ENCODE measurements around the gene PLD5. TPM values are rescaled to one million over a fixed set of nuclear protein-coding genes. Genes with fewer than 3 reads are reported as not detected.
A peak's percentile ranks its signal among the peaks of the same experiment; 100 is the strongest.
"Not testable (repeated sequence)": the region's sequence is repeated elsewhere in the genome, so short reads cannot be mapped to it uniquely, and the experiment has no call there.

PLD5 gene
- polyA plus RNA-seq, 1 donor = 1.2 TPM

DNA sequence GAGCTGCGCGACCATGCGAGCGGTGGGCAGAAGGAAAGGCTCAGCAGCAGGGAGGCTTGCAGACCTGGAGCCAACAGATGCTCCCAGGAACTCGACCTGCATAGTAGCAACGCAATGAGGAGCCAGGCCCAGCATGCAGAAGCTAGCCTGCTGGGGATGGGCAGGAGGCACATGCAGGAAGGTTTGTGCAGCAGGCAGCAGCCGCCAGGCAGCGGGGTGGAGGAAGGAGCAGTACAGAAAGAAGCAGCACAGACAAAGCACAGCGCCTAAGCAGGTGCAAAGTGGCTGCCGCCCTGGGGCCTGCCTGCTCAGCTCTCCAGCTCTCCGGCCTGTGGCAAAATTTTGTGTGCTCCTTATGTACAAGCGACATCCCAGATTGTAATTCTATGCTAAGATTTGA, 312.1 kb downstream of the PLD5 start:
- no peak for DNase-seq (ENCODE audit: low read depth)

GRCh38 chr1:242211254-242212022, 313.1 kb downstream of the PLD5 start:
- DNase-seq (ENCODE audit: low read depth) = no peak

DNA sequence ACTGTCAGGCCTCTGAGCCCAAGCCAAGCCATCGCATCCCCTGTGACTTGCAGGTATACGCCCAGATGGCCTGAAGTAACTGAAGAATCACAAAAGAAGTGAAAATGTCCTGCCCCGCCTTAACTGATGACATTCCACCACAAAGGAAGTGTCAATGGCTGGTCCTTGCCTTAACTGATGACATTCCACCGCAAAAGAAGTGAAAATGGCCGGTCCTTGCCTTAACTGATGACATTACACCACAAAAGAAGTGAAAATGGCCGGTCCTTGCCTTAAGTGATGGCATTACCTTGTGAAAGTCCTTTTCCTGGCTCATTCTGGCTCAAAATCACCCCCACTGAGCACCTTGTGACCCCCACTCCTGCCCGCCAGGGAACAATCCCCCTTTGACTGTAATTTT, 314.2 kb downstream of the PLD5 start:
- not testable (repeated sequence) for DNase-seq (ENCODE audit: low read depth)

DNA sequence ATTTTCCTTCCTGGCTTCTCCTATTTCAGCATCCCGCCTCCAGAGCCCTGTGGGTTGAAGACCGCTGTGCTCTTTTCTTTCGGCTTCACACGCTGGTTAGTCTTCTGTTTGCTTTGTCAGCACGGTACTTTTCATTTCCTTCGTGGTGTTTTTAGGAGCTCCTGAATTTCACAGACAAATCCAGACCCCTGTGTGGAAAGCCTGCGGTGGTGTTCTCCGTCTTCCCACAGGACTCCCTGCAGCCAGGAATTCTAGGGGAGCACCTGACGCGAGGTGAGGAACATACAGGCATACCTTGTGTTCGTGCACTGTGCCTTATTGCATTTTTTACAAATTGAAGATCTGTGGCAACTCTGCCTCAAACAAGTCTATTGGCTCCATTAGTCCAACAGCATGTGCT, 315.4 kb downstream of the PLD5 start:
- DNase-seq (ENCODE audit: low read depth) = no peak

DNA sequence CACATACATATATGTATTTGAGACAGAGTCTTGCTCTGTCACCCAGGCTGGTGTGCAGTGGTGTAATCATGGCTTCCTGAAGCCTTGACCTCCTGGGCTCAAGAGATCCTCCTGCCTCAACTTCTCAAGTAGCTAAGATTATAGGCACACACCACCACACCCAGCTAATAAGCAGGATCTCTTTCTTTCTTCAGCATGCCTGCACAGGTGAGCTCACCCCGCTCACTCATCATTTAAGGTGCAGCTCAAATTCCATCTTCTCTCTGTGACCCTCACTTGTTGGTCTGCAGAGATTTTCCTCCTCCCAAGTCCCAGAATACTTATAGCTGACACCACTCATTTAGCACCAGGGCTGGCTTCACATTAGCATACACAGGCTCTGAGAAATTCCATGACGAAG, 316.5 kb downstream of the PLD5 start:
- DNase-seq (ENCODE audit: low read depth) = no peak

DNA sequence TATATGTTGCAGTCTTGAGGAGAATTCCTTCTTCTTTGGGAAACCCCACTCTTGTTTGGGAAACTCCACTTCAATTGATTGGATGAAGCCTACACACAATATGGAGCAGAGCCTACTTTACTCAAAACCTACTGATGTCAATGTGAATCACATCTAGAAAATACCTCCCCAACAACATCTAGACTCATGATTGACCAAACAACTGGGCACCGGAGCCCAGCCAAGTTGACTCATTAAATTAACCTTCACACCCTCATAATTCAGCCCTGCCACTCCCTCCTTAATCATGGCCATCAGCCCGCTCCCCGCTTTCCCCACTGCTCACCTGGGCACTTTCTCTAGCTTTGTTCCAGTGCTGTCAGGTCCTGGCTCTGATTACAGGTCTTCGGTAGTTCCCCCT, 317.5 kb downstream of the PLD5 start:
- no peak for DNase-seq (ENCODE audit: low read depth)

GRCh38 chr1:242205622-242206489, 318.6 kb downstream of the PLD5 start:
- DNase-seq (ENCODE audit: low read depth) = no peak

DNA sequence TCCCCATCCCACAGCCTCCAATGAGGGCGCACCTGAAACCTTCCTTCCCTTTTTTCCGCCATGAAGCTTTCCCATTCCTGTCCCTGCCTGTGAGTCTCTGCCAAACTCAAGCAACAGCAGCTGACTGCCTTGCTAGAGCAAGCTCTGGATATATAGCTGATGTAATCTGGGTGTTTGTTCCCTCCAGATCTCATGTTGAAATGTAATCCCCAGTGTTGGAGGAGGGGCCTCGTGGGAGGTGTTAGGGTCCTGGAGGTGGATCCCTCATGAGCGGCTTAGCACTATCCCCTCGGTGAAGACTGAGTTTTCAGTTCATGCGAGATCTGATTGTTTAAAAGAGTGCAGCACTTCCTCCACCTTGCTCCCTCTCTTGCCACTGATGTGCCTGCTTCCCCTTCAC, 321.2 kb downstream of the PLD5 start:
- no peak for DNase-seq (ENCODE audit: low read depth)

GRCh38 chr1:242201090-242201489, 323.4 kb downstream of the PLD5 start:
- DNase-seq (ENCODE audit: low read depth) = no peak

GRCh38 chr1:242199776-242200458, 324.6 kb downstream of the PLD5 start:
- DNase-seq (ENCODE audit: low read depth) = no peak

DNA sequence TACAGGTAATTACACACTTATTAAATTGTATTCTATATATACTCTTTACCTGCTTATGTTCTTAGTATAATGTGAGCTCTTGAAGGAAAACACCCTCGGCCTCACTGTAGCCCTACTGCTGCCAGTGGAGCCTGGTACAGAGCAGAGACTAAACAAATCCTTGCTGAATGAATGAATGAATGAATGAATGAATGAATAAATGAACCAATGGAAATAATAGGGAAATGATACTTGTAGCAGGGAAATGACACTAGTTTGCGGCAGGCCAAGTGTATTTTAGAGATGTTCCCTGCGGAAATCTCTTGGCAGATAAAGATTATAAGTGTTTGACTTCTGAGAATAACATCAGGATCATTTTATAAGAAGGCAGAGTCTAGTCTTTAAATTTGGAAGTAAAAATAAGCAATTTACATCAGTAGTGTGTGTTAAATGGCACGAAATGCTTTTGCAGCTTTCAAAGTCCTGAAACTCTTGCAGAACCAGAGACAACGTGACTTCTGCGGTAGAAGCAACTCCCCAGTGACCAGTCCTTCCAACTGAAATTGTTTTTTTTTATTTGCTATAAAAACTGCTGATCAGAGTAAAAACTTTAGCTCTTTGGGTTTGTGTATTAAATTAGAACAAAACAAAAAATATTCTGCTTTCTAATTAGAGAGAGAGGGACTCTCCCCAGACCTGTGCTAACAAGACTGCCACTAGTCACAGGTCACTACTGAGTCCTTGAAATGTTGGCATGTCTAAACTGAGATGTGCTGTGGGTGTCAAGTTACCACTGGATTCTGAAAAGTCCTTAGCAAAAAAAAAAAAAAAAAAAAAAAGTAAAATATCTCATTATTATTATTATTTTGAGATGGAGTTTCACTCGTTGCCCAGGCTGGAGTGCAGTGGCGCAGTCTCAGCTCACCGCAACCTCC, 326.3 kb downstream of the PLD5 start:
- DNase-seq (ENCODE audit: low read depth) = peak; percentile 8

GRCh38 chr1:242196914-242197313, 327.6 kb downstream of the PLD5 start:
- no peak for DNase-seq (ENCODE audit: low read depth)

- DNase-seq (ENCODE audit: low read depth) = no peak
These were observed 328.4 kb downstream of the PLD5 start for GRCh38 chr1:242196101-242196500.

DNA sequence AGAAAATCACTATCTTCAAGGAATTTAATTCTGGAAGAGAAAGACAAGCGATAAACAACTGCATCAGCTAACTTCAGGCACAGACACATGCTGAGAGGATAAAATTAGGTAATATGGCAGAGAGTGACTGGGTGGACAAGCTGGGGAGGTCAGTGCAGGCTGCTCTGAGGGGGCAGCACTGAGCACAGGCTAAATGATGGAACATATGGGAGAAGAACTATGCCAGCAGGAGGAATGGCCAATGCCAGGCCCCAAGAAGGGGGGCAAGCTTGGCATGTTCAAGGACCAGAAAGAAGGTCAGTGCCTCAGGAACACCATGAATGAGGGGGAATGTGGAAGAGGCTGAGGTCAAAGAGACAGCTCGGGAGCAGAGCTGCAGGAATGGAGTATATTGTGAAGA, 334.9 kb downstream of the PLD5 start:
- no peak for DNase-seq (ENCODE audit: low read depth)

DNA sequence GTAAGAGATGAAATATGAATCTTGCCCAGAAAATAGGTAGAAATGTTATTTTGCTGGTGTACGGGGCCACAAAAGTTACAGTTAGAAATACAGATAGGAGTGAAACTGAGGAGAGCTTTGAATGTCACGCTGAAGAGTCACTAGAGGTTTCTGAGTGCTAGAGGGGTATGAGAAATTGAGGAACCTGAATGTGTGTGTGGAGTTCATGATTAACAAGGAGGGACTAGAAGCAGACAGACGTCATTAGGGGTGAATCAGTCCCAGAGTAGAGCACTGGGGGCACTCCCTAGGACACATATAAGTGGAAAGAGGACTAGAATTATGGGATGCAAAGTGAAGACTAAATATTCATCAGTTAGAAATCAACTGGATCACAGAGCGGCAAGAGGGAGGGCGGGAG, 336.7 kb downstream of the PLD5 start:
- no peak for DNase-seq (ENCODE audit: low read depth)

- DNase-seq (ENCODE audit: low read depth) = no peak
These were observed 337.3 kb downstream of the PLD5 start for GRCh38 chr1:242187171-242187570.

DNA sequence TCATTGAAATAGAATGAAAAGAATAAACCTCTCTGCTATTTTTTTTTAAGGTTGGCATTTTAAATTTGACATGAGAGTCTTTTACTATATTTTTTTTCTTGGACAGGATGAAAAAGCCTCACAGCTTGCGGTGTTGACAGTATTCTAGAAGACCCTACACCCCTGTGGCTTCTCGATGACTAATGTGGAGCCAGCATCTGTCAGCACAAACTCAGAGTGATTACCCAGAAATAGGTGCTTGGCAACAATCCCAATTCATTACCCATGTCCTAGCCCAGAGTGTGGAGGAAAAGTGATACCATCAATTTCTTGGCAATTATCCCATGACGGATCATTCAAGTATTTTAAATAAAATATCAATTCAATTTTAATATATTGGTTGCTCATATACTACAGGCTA, 338.8 kb downstream of the PLD5 start:
- no peak for DNase-seq (ENCODE audit: low read depth)

GRCh38 chr1:242184955-242185354, 339.5 kb downstream of the PLD5 start:
- no peak for DNase-seq (ENCODE audit: low read depth)

DNA sequence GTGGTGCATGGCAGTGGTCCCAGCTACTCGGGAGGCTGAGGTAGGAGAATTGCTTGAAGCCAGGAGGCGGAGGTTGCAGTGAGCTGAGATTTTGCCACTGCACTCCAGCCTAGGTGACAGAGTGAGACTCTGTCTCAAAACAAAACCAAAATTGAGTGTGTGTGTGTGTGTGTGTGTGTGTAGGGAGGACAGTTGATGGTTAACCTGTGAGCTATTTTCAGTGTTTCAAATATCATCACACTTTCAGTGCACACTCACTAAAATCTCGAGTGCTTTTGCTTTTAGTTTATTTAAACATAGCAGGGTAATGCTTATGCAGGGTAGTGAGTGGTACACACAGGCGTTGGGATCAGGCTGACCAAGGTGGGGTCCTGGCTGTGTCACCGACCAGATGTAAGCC, 344.7 kb downstream of the PLD5 start:
- DNase-seq (ENCODE audit: low read depth) = not testable (repeated sequence)

DNA sequence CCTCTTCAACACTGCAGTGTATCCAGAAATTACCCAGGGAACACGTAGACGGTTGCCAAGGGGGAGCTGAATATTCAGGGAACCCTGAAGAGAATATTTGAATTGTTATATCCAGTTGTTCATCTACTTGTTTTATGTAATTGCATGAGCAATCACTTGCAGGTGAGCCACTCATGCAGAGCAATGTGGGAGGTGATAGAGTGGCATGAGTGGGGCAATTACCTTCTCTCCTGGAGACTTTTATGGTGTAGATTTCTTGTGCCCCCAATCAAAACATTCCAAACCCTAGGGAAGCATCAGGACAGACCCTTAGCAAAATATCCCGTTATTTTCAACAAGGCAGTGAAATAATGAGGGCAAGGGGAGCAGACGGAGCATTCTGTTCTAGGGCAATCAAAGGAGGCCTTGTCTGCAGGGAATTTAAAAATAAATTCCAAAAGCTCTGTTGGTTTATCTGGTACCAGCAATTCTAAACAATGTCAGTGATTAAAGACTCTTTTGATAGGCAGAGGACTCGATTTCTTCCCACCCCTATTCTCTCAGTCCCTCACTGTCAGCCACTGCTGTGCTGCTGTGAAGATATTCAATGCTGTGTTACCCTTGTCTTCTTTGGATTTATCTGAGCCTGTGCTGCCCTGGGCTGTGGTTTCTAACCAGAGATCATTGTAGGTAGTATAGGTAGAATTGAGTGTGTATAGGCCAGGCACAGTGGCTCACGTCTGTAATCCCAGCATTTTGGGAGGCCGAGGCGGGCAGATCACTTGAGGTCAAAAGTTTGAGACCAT, 345.4 kb downstream of the PLD5 start:
- DNase-seq (ENCODE audit: low read depth) = no peak

DNA sequence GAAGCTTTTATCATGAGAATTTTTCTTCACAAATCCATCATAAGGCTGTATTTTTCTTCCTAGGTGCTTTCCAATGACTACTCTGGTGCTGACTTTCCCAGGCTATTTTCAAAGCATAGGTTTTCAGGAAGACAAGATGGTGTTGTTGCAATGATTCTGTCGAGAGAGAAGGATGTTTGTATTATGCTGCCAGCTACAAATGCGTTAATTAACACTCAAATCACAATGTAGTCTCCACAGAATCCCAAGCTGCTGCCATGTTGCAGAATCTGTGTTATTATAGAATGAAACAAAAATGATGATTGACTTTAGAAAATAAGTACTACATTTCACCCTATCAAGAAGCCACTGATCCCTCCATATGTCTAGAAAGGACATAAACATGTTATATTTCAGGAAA, 346.1 kb downstream of the PLD5 start:
- DNase-seq (ENCODE audit: low read depth) = no peak

All from forelimb muscle (tissue), 1 donor.